ENCODE data around the gene DIAPH2.

The DIAPH2 gene

GRCh38 chrX:96704629-96705028 lies 20.0 kb downstream of the DIAPH2 start:
- Histone ChIP-seq H3K27ac (ENCODE audit: low read depth, low read length) (no peak overlapping the region), H3F3A (ENCODE audit: control insufficient read depth, insufficient read depth) (no peaks in the 10 kb centered on the region), H3K4me1 (ENCODE audit: control insufficient read depth, low read length) (no peaks in the 10 kb centered on the region), H3K36me3 (ENCODE audit: control insufficient read depth, low read length) (no peaks in the 10 kb centered on the region), H3K79me2 (ENCODE audit: control insufficient read depth, low read length) (peaks cover 4% of the 10 kb centered on the region; the same call in 1 of the 2 replicates), H3K4me2 (ENCODE audit: low read length) (no peak overlapping the region), H4K20me1 (ENCODE audit: control insufficient read depth, insufficient read depth, low read depth, low read length) (no peaks in the 10 kb centered on the region), H3K4me3 (ENCODE audit: low read length) (no peak overlapping the region), H3K9me2 (replicated peaks; ENCODE audit: control insufficient read depth, low read length) (no peaks in the 10 kb centered on the region), H3K27me3 (ENCODE audit: control insufficient read depth, low read length) (no peaks in the 10 kb centered on the region), H3K9me3 (ENCODE audit: control insufficient read depth, insufficient read depth, low read length) (no peaks in the 10 kb centered on the region)
- TF ChIP-seq EZH2phosphoT487 (IDR thresholded peaks at IDR 0.05; ENCODE audit: borderline replicate concordance, low read length) (no peak), CTCF (IDR thresholded peaks at IDR 0.05; ENCODE audit: low read depth, low read length, poor library complexity, severe bottlenecking) (no peak)

DNA sequence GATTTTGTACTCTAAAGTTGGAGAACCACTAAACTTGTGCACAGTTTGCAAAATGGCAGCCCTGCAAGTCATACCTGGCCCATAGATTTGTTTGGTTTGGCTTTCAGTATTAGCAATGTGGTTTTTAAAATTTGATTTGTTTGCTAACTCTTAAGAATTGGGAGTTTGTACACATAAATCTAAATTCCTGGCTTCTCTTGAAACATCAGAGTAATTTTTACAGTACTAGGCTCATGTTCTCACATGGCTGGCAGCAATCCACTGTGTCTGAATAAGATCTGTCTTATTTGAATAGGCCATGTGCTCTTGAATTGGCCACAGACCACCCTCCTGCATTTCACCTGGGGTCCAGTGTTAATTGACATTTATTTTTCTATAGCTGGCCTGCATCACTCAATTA lies 21.3 kb downstream of the DIAPH2 start:
- no peak for TF ChIP-seq CTCF (IDR thresholded peaks at IDR 0.05; ENCODE audit: low read depth, low read length, poor library complexity, severe bottlenecking)
- TF ChIP-seq EZH2phosphoT487 (IDR thresholded peaks at IDR 0.05; ENCODE audit: borderline replicate concordance, low read length) = no peak
- Histone ChIP-seq H3K27me3 (ENCODE audit: control insufficient read depth, low read length) (no peaks in the 10 kb centered on the region), H3K36me3 (ENCODE audit: control insufficient read depth, low read length) (no peaks in the 10 kb centered on the region), H3F3A (ENCODE audit: control insufficient read depth, insufficient read depth) (no peaks in the 10 kb centered on the region), H3K4me1 (ENCODE audit: control insufficient read depth, low read length) (no peaks in the 10 kb centered on the region), H4K20me1 (ENCODE audit: control insufficient read depth, insufficient read depth, low read depth, low read length) (no peaks in the 10 kb centered on the region), H3K4me3 (ENCODE audit: low read length) (no peak overlapping the region), H3K4me2 (ENCODE audit: low read length) (no peak overlapping the region), H3K9me3 (ENCODE audit: control insufficient read depth, insufficient read depth, low read length) (no peaks in the 10 kb centered on the region), H3K9me2 (replicated peaks; ENCODE audit: control insufficient read depth, low read length) (no peaks in the 10 kb centered on the region), H3K79me2 (ENCODE audit: control insufficient read depth, low read length) (peaks cover 6% of the 10 kb centered on the region), H3K27ac (ENCODE audit: low read depth, low read length) (no peak overlapping the region)

DNA sequence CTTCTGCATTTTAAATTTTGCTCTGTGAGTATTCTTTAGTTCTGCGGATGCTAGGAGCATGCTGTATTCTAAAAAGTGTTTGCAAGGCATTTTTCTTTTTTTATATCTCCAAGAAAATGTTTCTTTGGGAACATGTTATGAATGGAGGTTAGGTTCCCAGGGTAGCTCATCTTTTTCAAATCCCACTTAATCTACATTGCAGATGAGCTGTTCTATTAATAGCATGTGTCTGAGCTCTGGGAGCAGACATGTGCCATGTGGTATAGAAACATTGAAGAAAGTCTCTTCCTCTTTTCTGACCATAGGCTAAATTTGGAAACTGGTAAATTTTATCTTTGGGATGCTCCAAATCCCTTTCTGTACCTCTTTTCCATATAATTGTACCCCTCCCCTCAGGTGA lies 23.2 kb downstream of the DIAPH2 start:
- no peaks in the 10 kb centered on the region for H4K20me1 ChIP-seq (ENCODE audit: control insufficient read depth, insufficient read depth, low read depth, low read length)
- H3K27me3 ChIP-seq (ENCODE audit: control insufficient read depth, low read length) = no peaks in the 10 kb centered on the region
- no peaks in the 10 kb centered on the region for H3K36me3 ChIP-seq (ENCODE audit: control insufficient read depth, low read length)
- H3K9me3 ChIP-seq (ENCODE audit: control insufficient read depth, insufficient read depth, low read length) = no peaks in the 10 kb centered on the region
- H3F3A ChIP-seq (ENCODE audit: control insufficient read depth, insufficient read depth) = no peaks in the 10 kb centered on the region
- H3K27ac ChIP-seq (ENCODE audit: low read depth, low read length) = no peak overlapping the region
- no peaks in the 10 kb centered on the region for H3K4me1 ChIP-seq (ENCODE audit: control insufficient read depth, low read length)
- no peak overlapping the region for H3K4me2 ChIP-seq (ENCODE audit: low read length)
- no peak overlapping the region for H3K4me3 ChIP-seq (ENCODE audit: low read length)
- TF ChIP-seq CTCF (IDR thresholded peaks at IDR 0.05; ENCODE audit: low read depth, low read length, poor library complexity, severe bottlenecking) (no peak), EZH2phosphoT487 (IDR thresholded peaks at IDR 0.05; ENCODE audit: borderline replicate concordance, low read length) (no peak)
- H3K79me2 ChIP-seq (ENCODE audit: control insufficient read depth, low read length) = peaks cover 7% of the 10 kb centered on the region
- no peaks in the 10 kb centered on the region for H3K9me2 ChIP-seq (replicated peaks; ENCODE audit: control insufficient read depth, low read length)

DNA sequence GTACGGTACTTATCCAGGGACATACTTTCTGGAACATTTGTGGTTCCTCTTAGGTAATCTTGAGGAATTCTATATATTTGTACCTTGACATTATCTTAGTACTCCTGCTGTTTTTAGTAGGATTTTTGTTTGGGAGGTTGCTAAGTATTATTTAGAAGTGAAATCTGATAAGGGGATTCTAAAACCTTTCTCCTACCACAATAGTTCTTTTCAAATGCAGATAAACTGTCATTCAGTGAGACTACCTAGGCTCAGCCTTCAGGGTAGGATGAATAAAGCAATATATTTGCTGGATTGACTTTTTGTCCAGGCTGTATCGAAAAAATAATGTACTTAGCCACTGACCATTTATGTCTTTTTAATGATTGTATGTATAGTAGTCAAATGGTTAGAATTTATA lies 25.4 kb downstream of the DIAPH2 start:
- Histone ChIP-seq H3K27ac (ENCODE audit: low read depth, low read length) (no peak overlapping the region), H4K20me1 (ENCODE audit: control insufficient read depth, insufficient read depth, low read depth, low read length) (no peaks in the 10 kb centered on the region), H3K4me2 (ENCODE audit: low read length) (no peak overlapping the region), H3K9me3 (ENCODE audit: control insufficient read depth, insufficient read depth, low read length) (no peaks in the 10 kb centered on the region), H3K27me3 (ENCODE audit: control insufficient read depth, low read length) (no peaks in the 10 kb centered on the region), H3K4me3 (ENCODE audit: low read length) (no peak overlapping the region), H3K9me2 (replicated peaks; ENCODE audit: control insufficient read depth, low read length) (no peaks in the 10 kb centered on the region), H3K36me3 (ENCODE audit: control insufficient read depth, low read length) (no peaks in the 10 kb centered on the region), H3K79me2 (ENCODE audit: control insufficient read depth, low read length) (peaks cover 7% of the 10 kb centered on the region), H3K4me1 (ENCODE audit: control insufficient read depth, low read length) (no peaks in the 10 kb centered on the region), H3F3A (ENCODE audit: control insufficient read depth, insufficient read depth) (no peaks in the 10 kb centered on the region)
- TF ChIP-seq CTCF (IDR thresholded peaks at IDR 0.05; ENCODE audit: low read depth, low read length, poor library complexity, severe bottlenecking) = no peak
- no peak for TF ChIP-seq EZH2phosphoT487 (IDR thresholded peaks at IDR 0.05; ENCODE audit: borderline replicate concordance, low read length)

Data from DOHH2 (cell line).